SK-N-SH treated with all-trans-retinoic acid at 6 μM for 48 hours (cell line): ENCODE measurements around the gene PDE7B.

ENCODE experiments used
- OSR1 ChIP-seq: fragments of 250-450 bp; sonication (Bioruptor Pico); IDR thresholded peaks from 2 replicates; pipeline ENCODE4 v1.8.0; 2022; ENCODE audit warnings: moderate library complexity, mild to moderate bottlenecking, inconsistent platforms
- PPARA ChIP-seq: fragments of 250-450 bp; sonication (Bioruptor Pico); IDR thresholded peaks from 2 replicates; pipeline ENCODE4 v1.5.0; 2020; ENCODE audit warnings: mild to moderate bottlenecking, borderline replicate concordance
- SNAI2 ChIP-seq: fragments of 250-450 bp; sonication (Bioruptor Pico); IDR thresholded peaks from 2 replicates; pipeline ENCODE4 v1.5.0; 2020; ENCODE audit warnings: mild to moderate bottlenecking, moderate library complexity
- ZNF565 ChIP-seq: fragments of 450-650 bp; formaldehyde crosslinking; conservative IDR thresholded peaks from 2 replicates; pipeline ENCODE4 v1.5.0; 2020; ENCODE audit warnings: low read depth, mild to moderate bottlenecking, moderate library complexity
- ZNF70 ChIP-seq: fragments of 450-650 bp; formaldehyde crosslinking; IDR thresholded peaks from 2 replicates; pipeline ENCODE4 v1.5.0; 2020; ENCODE audit warnings: mild to moderate bottlenecking, moderate library complexity
- ZNF8 ChIP-seq: fragments of 450-650 bp; formaldehyde crosslinking; IDR thresholded peaks from 2 replicates; pipeline ENCODE4 v1.5.0; 2020; ENCODE audit warnings: mild to moderate bottlenecking, moderate library complexity
- TF ChIP-seq, protein P1 (sequence below): fragments of 250-450 bp; sonication (Bioruptor Pico); IDR thresholded peaks from 2 replicates; pipeline ENCODE4 v1.8.0; 2020; ENCODE audit warnings: mild to moderate bottlenecking, moderate library complexity, borderline replicate concordance
- TF ChIP-seq, protein P2 (sequence below): fragments of 250-450 bp; sonication (Bioruptor Pico); IDR thresholded peaks from 2 replicates; pipeline ENCODE4 v1.5.1; 2021; ENCODE audit warnings: mild to moderate bottlenecking, moderate library complexity

DNA sequence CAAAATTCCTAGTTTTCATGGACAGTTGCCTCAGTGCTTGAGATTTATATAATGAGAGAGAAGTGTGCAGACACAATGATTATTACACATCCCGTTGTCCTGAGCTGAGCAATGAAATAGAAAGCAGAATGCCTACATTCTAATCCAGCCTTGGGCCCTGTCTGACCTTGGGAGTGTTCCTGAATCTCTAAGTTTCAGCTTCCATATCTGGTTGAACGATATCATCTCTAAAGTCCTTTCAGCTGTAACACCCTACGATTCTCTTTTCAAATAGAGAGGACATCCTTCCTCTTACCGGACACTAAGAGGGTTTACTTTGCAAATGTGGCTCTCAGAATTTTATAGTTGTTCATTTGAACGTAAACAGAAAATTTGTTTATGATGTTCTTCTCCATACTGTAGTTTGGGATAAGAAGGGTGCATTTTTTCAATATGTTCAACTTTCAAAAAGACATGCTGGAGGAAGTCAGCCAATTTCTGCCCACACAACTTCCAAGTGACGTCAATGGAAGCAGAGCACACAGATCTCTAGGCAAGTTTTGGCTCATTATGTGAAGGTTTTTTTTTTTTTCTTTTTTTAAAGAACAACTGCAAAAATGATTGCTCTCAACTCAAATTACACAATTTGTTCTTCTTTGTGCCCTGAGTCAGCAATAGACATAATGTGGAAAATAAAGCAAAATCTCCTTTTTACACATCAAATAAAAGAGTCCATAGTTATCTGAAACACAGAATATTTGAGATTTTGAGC, 50.4 kb downstream of the PDE7B start:
- TF ChIP-seq, protein P1, sequence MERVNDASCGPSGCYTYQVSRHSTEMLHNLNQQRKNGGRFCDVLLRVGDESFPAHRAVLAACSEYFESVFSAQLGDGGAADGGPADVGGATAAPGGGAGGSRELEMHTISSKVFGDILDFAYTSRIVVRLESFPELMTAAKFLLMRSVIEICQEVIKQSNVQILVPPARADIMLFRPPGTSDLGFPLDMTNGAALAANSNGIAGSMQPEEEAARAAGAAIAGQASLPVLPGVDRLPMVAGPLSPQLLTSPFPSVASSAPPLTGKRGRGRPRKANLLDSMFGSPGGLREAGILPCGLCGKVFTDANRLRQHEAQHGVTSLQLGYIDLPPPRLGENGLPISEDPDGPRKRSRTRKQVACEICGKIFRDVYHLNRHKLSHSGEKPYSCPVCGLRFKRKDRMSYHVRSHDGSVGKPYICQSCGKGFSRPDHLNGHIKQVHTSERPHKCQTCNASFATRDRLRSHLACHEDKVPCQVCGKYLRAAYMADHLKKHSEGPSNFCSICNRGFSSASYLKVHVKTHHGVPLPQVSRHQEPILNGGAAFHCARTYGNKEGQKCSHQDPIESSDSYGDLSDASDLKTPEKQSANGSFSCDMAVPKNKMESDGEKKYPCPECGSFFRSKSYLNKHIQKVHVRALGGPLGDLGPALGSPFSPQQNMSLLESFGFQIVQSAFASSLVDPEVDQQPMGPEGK (CRISPR knock-in tag): no peak
- TF ChIP-seq ZNF70 (CRISPR knock-in tag): no peak
- TF ChIP-seq, protein P2, sequence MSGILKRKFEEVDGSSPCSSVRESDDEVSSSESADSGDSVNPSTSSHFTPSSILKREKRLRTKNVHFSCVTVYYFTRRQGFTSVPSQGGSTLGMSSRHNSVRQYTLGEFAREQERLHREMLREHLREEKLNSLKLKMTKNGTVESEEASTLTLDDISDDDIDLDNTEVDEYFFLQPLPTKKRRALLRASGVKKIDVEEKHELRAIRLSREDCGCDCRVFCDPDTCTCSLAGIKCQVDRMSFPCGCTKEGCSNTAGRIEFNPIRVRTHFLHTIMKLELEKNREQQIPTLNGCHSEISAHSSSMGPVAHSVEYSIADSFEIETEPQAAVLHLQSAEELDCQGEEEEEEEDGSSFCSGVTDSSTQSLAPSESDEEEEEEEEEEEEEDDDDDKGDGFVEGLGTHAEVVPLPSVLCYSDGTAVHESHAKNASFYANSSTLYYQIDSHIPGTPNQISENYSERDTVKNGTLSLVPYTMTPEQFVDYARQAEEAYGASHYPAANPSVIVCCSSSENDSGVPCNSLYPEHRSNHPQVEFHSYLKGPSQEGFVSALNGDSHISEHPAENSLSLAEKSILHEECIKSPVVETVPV (CRISPR knock-in tag): no peak
- TF ChIP-seq PPARA (CRISPR knock-in tag): no peak
- no peak for TF ChIP-seq ZNF8 (CRISPR knock-in tag)
- no peak for TF ChIP-seq ZNF565 (CRISPR knock-in tag)
- TF ChIP-seq SNAI2 (CRISPR knock-in tag): no peak
- no peak for TF ChIP-seq OSR1 (CRISPR knock-in tag)
